Smooth muscle cell (in vitro differentiated cells): ENCODE results near the gene LEF1. TPM values are rescaled to one million over a fixed set of nuclear protein-coding genes. Genes with fewer than 3 reads are reported as not detected.

ENCODE experiments used
- DNase-seq: peaks from one replicate; lab custom pipeline; 2025; ENCODE audit not compliant: unreplicated experiment; lab: John Stamatoyannopoulos, UW
- H2AFZ ChIP-seq: fragments of 200-600 bp; sonication (generic); 2 replicates; pipeline ENCODE4 v1.6.0; 2016; ENCODE audit warnings: antibody characterized with exemption, low read depth, mild to moderate bottlenecking
- H3F3A ChIP-seq: fragments of 200-600 bp; sonication (generic); 2 replicates; pipeline ENCODE4 v1.6.0; 2017; ENCODE audit warnings: antibody characterized with exemption, low read depth
- H3K27ac ChIP-seq: fragments of 200-600 bp; sonication (generic); 2 replicates; pipeline ENCODE4 v1.5.1; 2016; ENCODE audit warnings: low read depth, mild to moderate bottlenecking
- H3K27me3 ChIP-seq: fragments of 200-600 bp; sonication (generic); 2 replicates; pipeline ENCODE4 v1.6.1; 2016; ENCODE audit warnings: low read depth, mild to moderate bottlenecking
- H3K36me3 ChIP-seq: fragments of 200-600 bp; sonication (generic); 2 replicates; pipeline ENCODE4 v1.5.1; 2016; ENCODE audit warnings: low read depth
- H3K4me1 ChIP-seq: fragments of 200-600 bp; sonication (generic); 2 replicates; pipeline ENCODE4 v1.5.1; 2016; ENCODE audit warnings: low read depth
- H3K4me2 ChIP-seq: fragments of 200-600 bp; sonication (generic); 2 replicates; pipeline ENCODE4 v1.6.0; 2016; ENCODE audit warnings: mild to moderate bottlenecking
- H3K4me3 ChIP-seq: fragments of 200-600 bp; sonication (generic); 2 replicates; pipeline ENCODE4 v1.5.1; 2016; ENCODE audit warnings: mild to moderate bottlenecking
- H3K79me2 ChIP-seq: fragments of 200-600 bp; sonication (generic); 2 replicates; pipeline ENCODE4 v1.6.0; 2016; ENCODE audit warnings: low read depth, mild to moderate bottlenecking
- H3K9ac ChIP-seq: fragments of 200-600 bp; sonication (generic); 2 replicates; pipeline ENCODE4 v1.6.0; 2016; ENCODE audit warnings: low read depth
- H3K9me3 ChIP-seq: fragments of 200-600 bp; sonication (generic); replicated peaks from 2 replicates; pipeline ENCODE4 v1.5.1; 2016; ENCODE audit warnings: low read depth
- H4K20me1 ChIP-seq: fragments of 200-600 bp; sonication (generic); 2 replicates; pipeline ENCODE4 v1.6.0; 2016; ENCODE audit warnings: low read depth
- WGBS: methylation state at CpG from one replicate; pipeline ENCODE4 v1.1.7; 2016; ENCODE audit warnings: low lambda C conversion rate; 5-methylcytosine and 5-hydroxymethylcytosine counted together
- polyA plus RNA-seq: library from polyadenylated mRNA; unstranded; fragments of >200 nt; fragmentation: Nextera tagmentation; extraction: Ambion mirVana; gene quantifications from 2 replicates; pipeline ENCODE4 v1.2.1, GENCODE V29; 2016
- total RNA-seq: library from RNA; depleted of rRNA; stranded (reverse); fragments of >200 nt; gene quantifications from 2 replicates; pipeline ENCODE4 v1.2.3, GENCODE V29; 2014
- TF ChIP-seq, protein P1 (sequence below): fragments of 200-600 bp; sonication (generic); IDR thresholded peaks from 2 replicates; pipeline ENCODE4 v1.5.1; 2017; ENCODE audit warnings: borderline replicate concordance, mild to moderate bottlenecking, antibody characterized with exemption; ENCODE audit not compliant: insufficient read depth, poor library complexity, severe bottlenecking

Gene LEF1
- total and polyA plus RNA-seq, 2 experiments from 2014 or later = 87.3 to 96.2 TPM

DNA sequence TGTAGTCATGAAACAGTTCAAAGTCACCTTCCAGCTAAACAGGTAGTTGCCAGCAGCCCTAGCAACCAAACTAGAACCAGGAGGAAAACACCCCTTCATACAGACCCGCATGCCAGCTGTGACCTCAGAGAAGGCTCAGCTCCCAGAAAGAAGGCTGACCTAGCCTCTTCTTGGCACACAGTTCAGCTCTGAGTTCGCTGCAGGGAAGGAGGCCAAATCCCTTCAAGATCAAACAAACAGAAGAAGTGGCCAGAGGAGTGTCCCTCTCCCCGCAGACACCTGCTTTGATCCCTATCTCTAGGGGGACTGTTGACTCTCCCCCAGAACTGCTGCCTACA, 123.1 kb downstream of the LEF1 start:
- no peaks in the 10 kb centered on the region for H3K36me3 ChIP-seq
- no peaks in the 10 kb centered on the region for H3K79me2 ChIP-seq
- H3K4me2 ChIP-seq = no peak overlapping the region
- no peaks in the 10 kb centered on the region for H4K20me1 ChIP-seq
- H3F3A ChIP-seq = peaks cover 4% of the 10 kb centered on the region
- H3K9me3 ChIP-seq = no peaks in the 10 kb centered on the region
- WGBS = 91% methylated on average over 3 of the region's 3 CpGs
- H3K4me1 ChIP-seq = peaks cover 9% of the 10 kb centered on the region
- H3K27me3 ChIP-seq = no peaks in the 10 kb centered on the region
- no peak overlapping the region for H3K4me3 ChIP-seq
- no peak overlapping the region for H2AFZ ChIP-seq
- H3K9ac ChIP-seq = no peak overlapping the region
- H3K27ac ChIP-seq = no peak overlapping the region
- TF ChIP-seq, protein P1, sequence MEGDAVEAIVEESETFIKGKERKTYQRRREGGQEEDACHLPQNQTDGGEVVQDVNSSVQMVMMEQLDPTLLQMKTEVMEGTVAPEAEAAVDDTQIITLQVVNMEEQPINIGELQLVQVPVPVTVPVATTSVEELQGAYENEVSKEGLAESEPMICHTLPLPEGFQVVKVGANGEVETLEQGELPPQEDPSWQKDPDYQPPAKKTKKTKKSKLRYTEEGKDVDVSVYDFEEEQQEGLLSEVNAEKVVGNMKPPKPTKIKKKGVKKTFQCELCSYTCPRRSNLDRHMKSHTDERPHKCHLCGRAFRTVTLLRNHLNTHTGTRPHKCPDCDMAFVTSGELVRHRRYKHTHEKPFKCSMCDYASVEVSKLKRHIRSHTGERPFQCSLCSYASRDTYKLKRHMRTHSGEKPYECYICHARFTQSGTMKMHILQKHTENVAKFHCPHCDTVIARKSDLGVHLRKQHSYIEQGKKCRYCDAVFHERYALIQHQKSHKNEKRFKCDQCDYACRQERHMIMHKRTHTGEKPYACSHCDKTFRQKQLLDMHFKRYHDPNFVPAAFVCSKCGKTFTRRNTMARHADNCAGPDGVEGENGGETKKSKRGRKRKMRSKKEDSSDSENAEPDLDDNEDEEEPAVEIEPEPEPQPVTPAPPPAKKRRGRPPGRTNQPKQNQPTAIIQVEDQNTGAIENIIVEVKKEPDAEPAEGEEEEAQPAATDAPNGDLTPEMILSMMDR = no peak
- no peak for DNase-seq

DNA sequence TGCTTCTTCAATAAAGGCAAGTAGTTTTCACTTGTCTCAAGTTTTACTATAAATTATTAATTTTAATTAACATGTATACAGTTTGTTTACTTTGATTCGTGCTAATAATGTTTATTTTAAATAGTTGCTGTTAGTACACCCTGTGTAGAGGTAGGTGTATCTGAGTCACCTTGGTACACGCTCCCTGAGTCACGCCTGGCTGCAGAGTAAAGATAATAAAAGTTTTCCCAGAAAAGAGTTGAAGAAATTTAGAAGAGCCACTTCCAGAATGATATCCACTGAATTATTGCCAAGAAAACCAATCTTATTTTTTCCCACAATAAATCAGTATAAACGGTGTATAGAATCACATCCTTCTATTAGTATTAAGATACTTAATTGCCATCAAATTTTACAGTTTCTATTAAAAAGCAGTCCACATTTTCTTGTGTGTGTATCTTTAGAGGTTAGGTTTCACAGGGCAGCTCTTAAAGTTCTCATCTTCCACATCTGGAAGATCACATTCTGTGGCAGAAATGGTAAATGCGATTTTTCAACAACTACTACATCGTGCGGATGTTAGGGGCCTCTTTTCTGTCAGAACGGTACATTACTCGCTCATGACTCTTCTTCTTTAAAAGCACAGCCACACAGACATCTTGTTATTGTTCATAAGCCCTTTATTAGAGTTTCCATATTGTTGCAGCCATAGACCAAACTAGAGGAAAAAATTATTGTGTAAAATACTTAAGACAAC, 123.6 kb downstream of the LEF1 start:
- Histone ChIP-seq H3K79me2 (no peaks in the 10 kb centered on the region), H3K9me3 (no peaks in the 10 kb centered on the region), H3K4me1 (peaks cover 9% of the 10 kb centered on the region), H3K36me3 (no peaks in the 10 kb centered on the region), H3K27ac (no peak overlapping the region), H3K4me2 (no peak overlapping the region), H3K9ac (no peak overlapping the region), H2AFZ (no peak overlapping the region), H3K27me3 (no peaks in the 10 kb centered on the region), H3F3A (peaks cover 4% of the 10 kb centered on the region), H4K20me1 (no peaks in the 10 kb centered on the region), H3K4me3 (no peak overlapping the region)
- 82% methylated on average over 9 of the region's 9 CpGs for WGBS
- TF ChIP-seq, protein P1 = no peak
- no peak for DNase-seq

DNA sequence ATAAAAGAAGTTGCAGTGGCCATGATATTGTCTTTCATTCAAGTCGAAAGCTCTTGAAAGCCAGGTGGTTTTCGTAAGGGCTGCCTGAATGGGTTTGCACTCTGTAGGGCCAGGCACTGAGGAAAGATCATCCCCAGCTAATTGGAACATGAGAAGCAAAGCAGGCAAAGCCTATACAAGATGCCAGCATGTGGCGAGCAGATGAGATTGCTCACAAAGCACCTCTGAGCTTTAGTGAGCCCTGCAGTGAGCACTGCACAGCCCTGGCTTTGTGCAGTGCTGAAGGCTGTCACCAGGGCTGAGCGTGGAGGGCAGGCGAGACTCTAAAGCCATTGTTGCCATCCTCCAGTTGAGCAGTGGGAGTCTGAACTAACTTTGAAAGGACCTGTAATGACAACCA, 125.2 kb downstream of the LEF1 start:
- Histone ChIP-seq H3K9ac (no peak overlapping the region), H3K4me2 (no peak overlapping the region), H3K9me3 (no peaks in the 10 kb centered on the region), H3K4me1 (peaks cover 9% of the 10 kb centered on the region), H3K36me3 (no peaks in the 10 kb centered on the region), H3K27me3 (no peaks in the 10 kb centered on the region), H2AFZ (no peak overlapping the region), H4K20me1 (no peaks in the 10 kb centered on the region), H3K79me2 (no peaks in the 10 kb centered on the region), H3K4me3 (no peak overlapping the region), H3K27ac (no peak overlapping the region), H3F3A (peaks cover 4% of the 10 kb centered on the region)
- TF ChIP-seq, protein P1 = no peak
- 70% methylated on average over 5 of the region's 5 CpGs for WGBS
- DNase-seq = no peak

DNA sequence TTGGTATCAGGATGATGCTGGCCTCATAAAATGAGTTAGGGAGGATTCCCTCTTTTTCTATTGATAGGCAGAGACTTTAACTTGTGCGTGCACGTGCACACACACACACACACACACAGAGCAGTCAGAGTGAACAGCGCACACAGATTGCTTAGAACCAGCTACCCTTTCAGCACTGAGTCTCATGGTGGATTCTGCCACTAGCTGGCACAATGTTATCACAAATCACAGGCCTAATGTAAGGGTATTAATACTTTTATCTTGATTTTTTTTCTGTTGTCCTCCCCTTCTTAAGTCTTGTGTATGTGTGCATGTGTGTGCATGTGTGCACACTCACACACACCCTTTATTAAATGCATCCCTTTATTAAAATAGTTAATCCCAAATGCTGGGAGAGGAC, 125.8 kb downstream of the LEF1 start:
- no peaks in the 10 kb centered on the region for H3K36me3 ChIP-seq
- H3K4me2 ChIP-seq = no peak overlapping the region
- no peak for DNase-seq
- 95% methylated on average over 3 of the region's 3 CpGs for WGBS
- no peaks in the 10 kb centered on the region for H3K9me3 ChIP-seq
- H3K27me3 ChIP-seq = no peaks in the 10 kb centered on the region
- H3K9ac ChIP-seq = no peak overlapping the region
- H3K4me1 ChIP-seq = peaks cover 9% of the 10 kb centered on the region
- TF ChIP-seq, protein P1 = no peak
- peaks cover 4% of the 10 kb centered on the region for H3F3A ChIP-seq
- H3K79me2 ChIP-seq = no peaks in the 10 kb centered on the region
- H2AFZ ChIP-seq = no peak overlapping the region
- no peak overlapping the region for H3K27ac ChIP-seq
- no peak overlapping the region for H3K4me3 ChIP-seq
- H4K20me1 ChIP-seq = no peaks in the 10 kb centered on the region
